Kidney (tissue), 14 donors: ENCODE measurements around the gene CD163. TPM values are rescaled to one million over a fixed set of nuclear protein-coding genes. Genes with fewer than 3 reads are reported as not detected.

Experiments used
- DNase-seq, 5 donors: peaks; one replicate each; pipeline ENCODE4 v3.0.0-alpha.2; 2013 to 2020
- FAIRE-seq: peaks from 2 replicates; lab custom pipeline; 2012; peaks lifted over from hg19 to GRCh38; lab: Jason Lieb, UNC
- H3K27ac ChIP-seq, 2 donors: one replicate each; pipeline ENCODE4 v1.7.0; 2013; ENCODE audit warnings: low read depth in 2 of 2, low read length in 2 of 2, inconsistent platforms in 1 of 2
- H3K27me3 ChIP-seq: one replicate; pipeline ENCODE4 v1.7.1; 2013; ENCODE audit warnings: low read length, inconsistent platforms; ENCODE audit not compliant: control insufficient read depth, insufficient read depth
- H3K36me3 ChIP-seq, 3 donors: one replicate each; pipeline versions ENCODE4 v1.7.0 to v1.7.1; 2013; ENCODE audit warnings: low read length in 3 of 3, control low read depth in 1 of 3, inconsistent platforms in 1 of 3; ENCODE audit not compliant: insufficient read depth in 3 of 3, control insufficient read depth in 2 of 3
- H3K4me1 ChIP-seq, 3 donors: one replicate each; pipeline versions ENCODE4 v1.7.0 to v1.7.1; 2013; ENCODE audit warnings: low read length in 3 of 3, inconsistent platforms in 1 of 3, low read depth in 1 of 3; ENCODE audit not compliant: control insufficient read depth in 2 of 3, insufficient read depth in 2 of 3
- H3K4me3 ChIP-seq, 3 donors: one replicate each; pipeline versions ENCODE4 v1.7.0 to v1.8.1; 2013; ENCODE audit warnings: low read length in 3 of 3, control low read depth in 1 of 3, inconsistent platforms in 1 of 3
- H3K9ac ChIP-seq, 3 donors: one replicate each; pipeline versions ENCODE4 v1.7.0 to v1.7.1; 2013; ENCODE audit warnings: low read length in 3 of 3, control low read depth in 1 of 3, inconsistent platforms in 1 of 3
- H3K9me3 ChIP-seq, 3 donors: one replicate each; pipeline versions ENCODE4 v1.7.0 to v1.7.1; 2013; ENCODE audit warnings: low read length in 3 of 3, control low read depth in 1 of 3, inconsistent platforms in 1 of 3; ENCODE audit not compliant: control insufficient read depth in 2 of 3, insufficient read depth in 1 of 3
- intact Hi-C: fragments of 100-400 bp; cut with DNase I; formaldehyde crosslinking; loops from one replicate; pipeline ENCODE4 v1.11.1; 2022
- polyA plus RNA-seq: library from polyadenylated mRNA; stranded (reverse); fragments of 350-450 nt; fragmentation: Illumina TruSeq; extraction: RNeasy Lipid Tissue Mini Kit (QIAGEN cat#74804); gene quantifications from one replicate; pipeline ENCODE4 v1.2.3, GENCODE V29; 2014; ENCODE audit warnings: low read depth, low replicate concordance; ENCODE audit not compliant: insufficient read depth
- total RNA-seq: library from RNA; stranded (reverse); fragmentation: NEBNext Ultra II Directional; extraction: Animal tissue kit (Norgen Biotek cat#: 25700); gene quantifications from one replicate; pipeline ENCODE4 v1.2.1, GENCODE V29; 2021
- TF ChIP-seq, protein P1 (sequence below): IDR thresholded peaks from 3 replicates; pipeline ENCODE4 v1.5.1; 2012; ENCODE audit warnings: mild to moderate bottlenecking, moderate library complexity, borderline replicate concordance; ENCODE audit not compliant: insufficient read depth; ENCODE audit errors: extremely low read depth
- donor health status: control.
- donor health status: control.
- donor health status: control.
- donor health status: control.
- donor health status: control.
- donor health status: DM: yes; HTN: yes; CAD: no.
- donor health status: Normal renal cell carcinoma (clear cell type).

The CD163 gene
- total and polyA plus RNA-seq, 2 donors from 2014 or later, result 22.8 to 329 TPM

DNA sequence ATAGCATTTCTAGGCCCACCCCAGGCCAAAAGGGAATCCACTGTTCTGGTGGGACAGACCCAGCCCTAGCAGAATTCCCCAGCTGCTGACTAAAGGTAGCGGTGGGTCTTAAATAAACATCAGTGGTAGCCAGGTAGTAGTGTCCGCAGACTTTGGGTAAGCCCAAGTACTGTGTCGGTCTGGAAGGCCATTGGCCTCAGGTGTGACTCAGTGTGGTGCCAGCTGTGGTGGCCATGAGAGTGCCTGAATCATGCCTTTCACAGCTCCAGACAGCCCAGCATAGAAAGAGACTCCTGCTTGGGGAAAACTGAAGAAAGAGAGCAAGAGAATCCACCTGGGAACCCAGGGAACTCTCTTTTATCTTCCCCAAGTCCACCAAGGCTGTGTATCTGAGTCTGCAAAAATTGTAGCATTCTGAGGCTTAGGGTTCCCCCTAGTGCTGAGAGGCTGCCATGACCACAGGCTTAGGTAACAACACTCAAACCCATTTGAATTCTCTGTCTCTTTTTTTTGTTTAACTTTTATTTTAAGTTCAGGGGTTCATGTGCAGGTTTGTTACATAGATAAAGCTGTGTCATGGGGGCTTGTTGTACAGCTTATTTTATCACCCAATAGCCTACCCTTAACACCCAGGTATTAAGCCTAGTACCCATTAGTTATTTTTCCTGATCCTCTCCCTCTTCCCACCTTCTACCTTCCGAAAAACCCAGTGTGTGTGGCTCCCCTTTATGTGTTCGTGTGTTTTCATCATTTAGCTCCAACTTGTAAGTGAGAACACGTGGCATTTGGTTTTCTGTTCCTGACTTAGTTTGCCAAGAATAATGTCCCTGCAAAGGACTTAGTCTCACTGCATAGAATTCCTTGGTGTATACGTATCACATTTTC is 43.0 kb downstream of the CD163 start:
- no peaks in the 10 kb centered on the region for H3K36me3 ChIP-seq
- FAIRE-seq (no peak), DNase-seq (peak in 4 of 5 donors; percentile 32 to 67 (median 56))
- TF ChIP-seq, protein P1, sequence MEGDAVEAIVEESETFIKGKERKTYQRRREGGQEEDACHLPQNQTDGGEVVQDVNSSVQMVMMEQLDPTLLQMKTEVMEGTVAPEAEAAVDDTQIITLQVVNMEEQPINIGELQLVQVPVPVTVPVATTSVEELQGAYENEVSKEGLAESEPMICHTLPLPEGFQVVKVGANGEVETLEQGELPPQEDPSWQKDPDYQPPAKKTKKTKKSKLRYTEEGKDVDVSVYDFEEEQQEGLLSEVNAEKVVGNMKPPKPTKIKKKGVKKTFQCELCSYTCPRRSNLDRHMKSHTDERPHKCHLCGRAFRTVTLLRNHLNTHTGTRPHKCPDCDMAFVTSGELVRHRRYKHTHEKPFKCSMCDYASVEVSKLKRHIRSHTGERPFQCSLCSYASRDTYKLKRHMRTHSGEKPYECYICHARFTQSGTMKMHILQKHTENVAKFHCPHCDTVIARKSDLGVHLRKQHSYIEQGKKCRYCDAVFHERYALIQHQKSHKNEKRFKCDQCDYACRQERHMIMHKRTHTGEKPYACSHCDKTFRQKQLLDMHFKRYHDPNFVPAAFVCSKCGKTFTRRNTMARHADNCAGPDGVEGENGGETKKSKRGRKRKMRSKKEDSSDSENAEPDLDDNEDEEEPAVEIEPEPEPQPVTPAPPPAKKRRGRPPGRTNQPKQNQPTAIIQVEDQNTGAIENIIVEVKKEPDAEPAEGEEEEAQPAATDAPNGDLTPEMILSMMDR, result peak; percentile 80
- H3K9ac ChIP-seq, result no peak overlapping the region
- no peak overlapping the region for H3K4me3 ChIP-seq
- no peaks in the 10 kb centered on the region for H3K27me3 ChIP-seq
- no peaks in the 10 kb centered on the region for H3K4me1 ChIP-seq
- no peak overlapping the region for H3K27ac ChIP-seq
- intact Hi-C loops, result no loop called here
- H3K9me3 ChIP-seq, result no peaks in the 10 kb centered on the region

DNA sequence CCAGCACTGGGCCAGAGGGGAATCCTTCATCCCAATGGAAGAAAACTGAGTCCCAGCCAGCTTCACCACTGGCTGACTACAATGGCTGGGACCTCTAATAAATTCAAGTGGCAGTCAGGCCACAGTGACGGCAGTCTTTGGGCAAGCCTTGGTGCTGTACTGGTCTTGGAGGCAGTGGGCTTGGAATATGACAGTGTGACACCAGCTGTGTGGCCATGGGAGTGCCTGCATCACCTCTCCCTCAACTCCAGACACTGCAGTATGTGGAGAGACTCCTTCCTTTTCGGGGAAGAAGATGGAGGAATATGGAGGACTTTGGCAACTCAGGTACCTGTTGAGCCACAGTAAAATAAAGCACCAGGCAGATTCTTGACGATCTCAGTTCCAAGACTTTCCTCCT is 43.6 kb downstream of the CD163 start:
- H3K9ac ChIP-seq, result no peak overlapping the region
- no peak for FAIRE-seq
- no peaks in the 10 kb centered on the region for H3K36me3 ChIP-seq
- H3K4me3 ChIP-seq, result no peak overlapping the region
- no peak overlapping the region for H3K27ac ChIP-seq
- DNase-seq, result no peak
- TF ChIP-seq, protein P1, result no peak
- H3K9me3 ChIP-seq, result no peaks in the 10 kb centered on the region
- no peaks in the 10 kb centered on the region for H3K4me1 ChIP-seq
- intact Hi-C loops, result no loop called here
- H3K27me3 ChIP-seq, result no peaks in the 10 kb centered on the region

DNA sequence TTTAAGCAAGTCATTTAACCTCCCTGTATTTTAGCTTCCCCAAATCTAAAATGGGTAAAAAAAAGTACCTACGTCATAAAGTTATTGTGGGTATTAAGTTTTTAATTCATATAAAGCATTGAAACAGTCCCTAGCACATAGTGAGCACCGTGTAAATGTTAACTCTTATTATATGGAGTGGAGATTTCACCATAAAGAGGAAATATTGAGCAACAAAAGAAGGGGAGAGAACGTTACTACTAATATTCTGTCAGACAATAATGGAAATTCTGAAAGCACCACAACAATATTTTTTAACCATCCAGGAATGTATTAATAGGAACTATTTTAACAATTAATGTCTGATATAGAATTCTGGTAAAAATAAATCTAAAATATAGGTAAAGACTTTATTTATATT is 51.8 kb downstream of the CD163 start:
- intact Hi-C loops, result no loop called here
- no peaks in the 10 kb centered on the region for H3K4me1 ChIP-seq
- H3K36me3 ChIP-seq, result no peaks in the 10 kb centered on the region
- no peak overlapping the region for H3K27ac ChIP-seq
- H3K9ac ChIP-seq, result no peak overlapping the region
- H3K4me3 ChIP-seq, result no peak overlapping the region
- H3K27me3 ChIP-seq, result no peaks in the 10 kb centered on the region
- TF ChIP-seq, protein P1, result no peak
- FAIRE-seq (no peak), DNase-seq (no peak)
- no peaks in the 10 kb centered on the region for H3K9me3 ChIP-seq
